GM15510 (cell line): ENCODE data around the gene CARD11.

Experiments
- POLR2A ChIP-seq: IDR thresholded peaks from 3 replicates; pipeline ENCODE4 v1.6.1; 2011; ENCODE audit warnings: borderline replicate concordance; ENCODE audit not compliant: insufficient read length; ENCODE audit errors: extremely low read depth

The CARD11 gene

DNA sequence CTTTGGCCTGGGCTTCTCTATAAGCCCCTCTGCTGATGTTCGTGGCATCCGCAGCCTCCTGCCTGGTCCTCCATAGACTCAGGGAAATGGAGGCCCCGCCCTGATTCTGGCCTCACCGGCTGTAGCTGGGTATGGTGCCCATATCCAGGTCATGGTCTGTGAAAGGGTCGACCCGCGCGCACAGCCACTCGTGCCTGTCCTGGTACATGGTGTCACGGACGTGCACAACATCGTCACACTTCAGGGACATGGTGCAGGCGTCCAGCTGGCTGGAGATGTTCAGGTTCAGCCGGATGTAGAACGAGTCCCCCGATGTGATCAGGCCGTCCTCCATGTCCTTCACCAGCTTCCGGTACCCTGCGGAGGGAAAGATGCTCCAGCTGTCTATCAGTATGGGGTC, 124.4 kb downstream of the CARD11 start:
- TF ChIP-seq POLR2A, result no peak

DNA sequence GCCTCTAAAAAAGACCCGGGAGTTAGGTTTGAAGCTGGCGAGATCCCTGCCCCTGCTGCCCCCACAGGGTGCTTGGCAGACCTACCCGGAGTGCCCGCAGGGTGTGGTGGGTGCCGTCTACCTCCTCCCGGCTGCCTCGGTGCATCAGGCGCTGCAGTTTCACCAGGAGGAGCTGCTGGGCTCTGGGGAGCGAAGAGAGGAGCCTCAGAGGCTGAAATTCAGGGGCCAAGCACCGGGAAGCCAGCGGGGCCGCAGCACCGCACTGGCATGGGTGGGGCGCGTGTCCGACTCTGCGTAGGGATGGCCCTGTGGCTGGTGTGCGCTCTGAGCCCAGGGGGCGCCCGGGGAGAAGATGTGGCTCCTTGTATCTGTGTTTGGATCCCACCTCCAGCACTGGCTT, 125.3 kb downstream of the CARD11 start:
- no peak for TF ChIP-seq POLR2A

DNA sequence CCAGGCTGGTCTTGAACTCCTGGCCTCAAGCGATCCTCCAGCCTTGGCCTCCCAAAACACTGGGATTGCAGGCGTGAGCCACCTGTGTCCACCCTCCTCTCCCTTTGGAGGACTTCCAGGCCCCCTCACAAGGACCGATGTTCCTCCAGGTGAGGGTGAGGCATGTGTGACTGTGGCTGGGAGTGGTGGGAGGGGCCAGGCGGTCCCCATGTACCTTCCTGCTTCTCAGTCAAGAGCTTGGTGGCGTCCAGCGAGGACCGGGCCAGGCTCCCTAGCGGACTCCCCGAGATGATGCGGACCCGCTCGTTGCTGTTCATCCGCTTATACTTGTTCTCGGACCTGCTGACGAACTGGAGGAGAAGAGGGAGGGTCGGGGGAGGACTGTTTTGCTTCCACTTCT, 128.6 kb downstream of the CARD11 start:
- TF ChIP-seq POLR2A, result no peak

DNA sequence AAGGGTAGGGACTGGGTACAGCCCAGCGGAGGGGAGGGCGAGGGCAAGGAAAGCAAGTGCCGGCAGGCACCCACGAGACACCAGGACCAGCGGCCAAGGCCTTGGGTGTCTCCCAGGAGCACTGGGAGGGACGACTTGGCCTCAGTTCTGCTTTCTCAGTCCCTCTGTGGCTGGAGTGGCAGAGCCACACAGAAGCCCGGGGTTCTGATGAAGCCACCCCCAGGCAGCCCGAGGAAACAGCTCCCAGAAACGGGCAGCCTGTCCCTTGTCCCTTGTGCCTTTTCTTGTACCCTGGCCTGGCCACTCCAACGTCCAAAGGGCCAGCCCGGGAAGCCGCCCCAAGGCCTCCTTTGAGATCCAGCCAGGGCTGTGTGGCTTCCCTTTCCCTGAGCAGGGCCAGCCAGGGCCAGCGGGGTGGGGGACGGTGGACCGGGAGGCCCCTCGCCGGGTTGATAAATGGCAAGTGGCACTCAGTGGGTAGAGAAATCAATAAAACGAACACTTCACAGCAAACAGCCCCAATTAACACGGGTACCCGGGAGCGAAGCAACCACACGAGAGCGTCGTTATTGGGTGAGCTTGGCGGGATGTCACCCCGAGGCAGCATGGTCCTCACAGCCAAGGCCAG, 129.8 kb downstream of the CARD11 start:
- no peak for TF ChIP-seq POLR2A

DNA sequence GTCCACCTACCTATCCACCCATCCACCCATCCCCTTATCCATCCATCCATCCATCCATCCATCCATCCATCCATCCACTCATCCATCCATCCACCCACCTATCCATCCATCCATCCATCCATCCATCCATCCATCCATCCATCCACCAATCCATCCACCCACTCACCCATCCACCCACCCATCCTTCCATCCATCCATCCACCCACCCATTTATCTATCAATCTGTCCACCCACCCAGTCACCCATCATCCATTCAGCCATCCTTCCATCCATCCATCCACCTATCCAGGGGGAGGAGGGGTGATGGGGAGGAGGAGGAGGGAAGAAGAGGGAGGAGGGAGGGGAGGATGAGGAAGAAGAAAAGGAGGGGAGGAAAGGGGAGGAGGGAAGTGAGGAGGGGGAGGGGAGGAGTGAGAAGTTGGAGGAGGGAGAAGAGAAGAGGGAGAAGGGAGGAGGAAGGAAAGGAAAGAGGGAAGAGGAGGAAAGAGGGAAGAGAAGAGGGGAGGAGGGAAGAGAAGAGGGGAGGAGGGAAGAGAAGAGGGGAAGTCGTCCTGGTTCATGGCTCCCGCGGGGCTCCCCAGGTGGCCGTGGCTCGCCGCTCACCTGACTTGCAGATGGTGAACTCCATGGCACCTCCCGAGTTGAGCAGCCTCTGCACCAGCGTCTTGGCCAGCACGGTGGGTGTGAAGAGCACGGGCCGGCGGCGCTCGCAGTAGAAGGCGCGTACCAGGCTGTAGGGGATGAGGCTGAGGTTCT, 130.8 kb downstream of the CARD11 start:
- no peak for TF ChIP-seq POLR2A

DNA sequence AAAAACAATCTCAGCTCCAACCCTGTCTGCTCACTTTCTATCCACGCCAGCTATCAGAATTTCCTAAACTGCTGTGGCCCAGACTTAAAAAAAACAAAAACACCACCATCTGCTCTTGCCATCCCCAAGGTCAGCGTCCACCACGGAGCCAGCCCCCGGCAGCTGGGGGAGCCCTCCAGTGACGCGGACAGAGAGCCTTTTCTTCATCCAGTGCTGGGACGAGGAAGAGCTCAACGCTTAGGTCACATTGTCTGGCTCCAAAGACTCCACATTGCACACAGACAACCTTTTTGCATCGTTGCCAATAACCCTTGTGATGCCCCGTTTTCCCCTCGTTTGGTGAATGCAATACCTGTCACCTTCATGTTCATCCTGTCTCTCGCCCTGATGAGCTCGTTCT, 132.2 kb downstream of the CARD11 start:
- TF ChIP-seq POLR2A, result no peak

DNA sequence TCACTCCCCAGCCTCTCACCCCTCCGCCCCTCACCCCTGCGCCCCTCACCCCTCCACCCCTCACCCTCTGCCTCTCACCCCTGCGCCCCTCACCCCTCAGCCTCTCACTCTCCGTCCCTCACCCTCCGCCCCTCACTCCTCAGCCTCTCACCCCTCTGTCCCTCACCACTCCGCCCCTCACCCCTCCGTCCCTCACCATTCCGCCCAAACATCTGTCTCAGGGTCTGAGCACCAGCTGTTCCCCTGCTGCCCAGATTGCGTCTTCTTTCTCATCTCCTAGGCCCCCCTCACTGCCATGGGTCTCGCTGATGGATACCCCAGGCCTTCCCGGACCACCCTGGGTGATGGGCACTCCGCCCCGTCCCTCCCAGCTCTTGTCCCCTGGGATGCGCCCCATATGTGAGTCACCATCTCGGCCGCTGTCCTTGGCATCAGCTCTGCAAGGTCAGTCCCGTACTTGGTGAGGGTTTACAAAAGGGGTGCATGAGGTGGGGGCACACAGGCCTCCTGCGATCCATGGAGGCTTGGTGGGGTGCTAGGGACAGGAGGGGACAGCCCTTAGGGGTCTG, 134.1 kb downstream of the CARD11 start:
- TF ChIP-seq POLR2A, result no peak

DNA sequence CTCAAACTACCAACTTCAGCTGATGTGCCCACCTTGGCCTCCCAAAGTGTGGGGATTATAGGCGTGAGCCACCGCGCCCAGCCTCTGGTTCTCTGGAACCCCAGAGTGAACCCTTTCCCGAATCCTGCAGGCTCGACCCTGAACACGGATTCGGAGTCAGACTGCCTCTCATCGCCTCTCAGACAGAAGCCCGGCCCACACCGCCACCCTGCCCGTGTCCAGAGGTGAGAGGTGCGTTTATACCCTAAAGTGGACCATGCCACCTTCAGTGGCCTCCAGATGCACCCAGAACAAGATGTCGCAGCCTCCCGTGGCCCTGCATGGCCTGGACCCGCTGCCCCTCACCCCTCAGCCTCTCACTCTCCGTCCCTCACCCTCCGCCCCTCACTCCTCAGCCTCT, 134.6 kb downstream of the CARD11 start:
- no peak for TF ChIP-seq POLR2A

DNA sequence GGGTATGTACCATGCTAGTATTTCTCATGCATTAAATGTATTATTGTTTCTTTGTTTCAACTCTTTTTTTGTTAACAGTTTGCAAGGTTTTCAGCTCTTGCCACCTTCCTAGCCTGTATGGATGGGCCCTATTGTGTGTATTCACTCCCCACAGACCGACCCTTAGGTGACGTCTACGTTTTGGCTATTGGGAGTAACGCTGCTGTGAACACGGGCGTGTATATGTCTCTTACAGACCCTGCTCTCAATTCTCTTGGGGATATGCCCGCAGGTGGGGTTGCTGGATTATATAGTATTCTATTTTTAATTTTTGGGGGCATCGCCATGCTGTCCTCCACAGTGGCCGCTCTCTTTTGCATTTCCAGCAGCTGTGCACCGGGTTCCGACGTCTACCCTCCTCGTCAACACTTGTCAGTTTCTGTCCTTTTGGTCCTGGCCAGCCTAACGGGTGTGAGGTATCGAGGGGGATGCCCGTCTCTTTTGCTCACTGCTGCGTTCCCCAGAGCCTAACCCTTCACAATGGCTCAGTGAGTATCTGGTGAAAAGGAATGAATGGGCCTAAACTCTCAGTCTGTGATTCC, 135.5 kb downstream of the CARD11 start:
- no peak for TF ChIP-seq POLR2A

DNA sequence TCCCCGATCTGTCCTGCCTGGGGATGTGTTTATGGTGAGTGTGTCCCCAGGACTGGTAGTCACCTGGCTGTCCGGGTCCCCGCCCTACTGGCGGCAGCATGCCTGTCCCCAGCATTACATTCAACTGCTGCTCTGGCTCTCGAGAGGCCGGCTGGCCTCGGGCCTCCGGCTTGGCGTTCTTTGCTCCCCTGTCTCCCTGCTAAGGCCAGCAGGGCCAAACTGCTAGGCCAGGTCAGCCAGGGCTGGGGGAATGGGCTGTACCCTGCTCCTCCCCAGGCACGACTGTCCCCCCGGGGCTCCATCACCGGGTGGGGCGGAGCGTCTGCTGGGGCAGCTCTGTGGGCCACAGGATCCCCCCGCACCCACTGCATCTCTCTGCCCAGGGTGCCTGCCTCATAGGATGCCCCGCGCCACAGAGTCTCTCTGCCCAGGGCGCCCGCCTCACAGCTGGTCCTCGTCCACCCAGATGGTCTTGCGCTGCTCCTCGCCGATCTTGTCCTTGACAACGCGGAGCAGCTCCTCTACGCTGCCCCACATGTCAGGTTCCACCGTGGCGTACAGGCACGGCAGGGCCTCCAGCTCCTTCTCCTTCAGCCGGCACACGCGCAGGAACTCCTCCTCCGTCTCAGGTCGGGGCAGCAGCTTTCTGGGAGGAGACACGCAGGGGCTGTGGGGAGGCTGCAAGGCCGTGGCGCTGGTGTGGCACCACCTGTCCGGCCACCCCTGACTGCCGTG, 137.3 kb downstream of the CARD11 start:
- TF ChIP-seq POLR2A, result no peak

DNA sequence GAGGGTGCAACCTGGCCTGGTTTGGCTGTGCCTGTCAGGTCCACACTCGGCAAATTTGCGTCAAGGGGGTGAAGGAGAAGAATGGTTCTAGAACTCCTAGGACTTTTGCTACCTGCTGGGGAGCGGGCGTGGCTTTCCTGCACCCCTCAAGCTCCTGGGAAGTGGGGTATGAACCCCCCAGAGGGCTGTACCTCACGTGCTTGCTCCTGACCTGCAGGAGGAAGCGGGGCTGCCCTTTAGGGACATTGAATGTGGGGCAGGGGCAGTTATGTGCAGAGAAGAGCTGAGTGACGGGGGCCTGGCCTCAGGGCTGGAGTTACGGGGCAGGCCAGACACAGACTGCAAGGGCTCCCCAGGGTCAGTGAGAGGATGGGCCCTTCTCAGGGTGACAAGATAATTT, 138.2 kb downstream of the CARD11 start:
- TF ChIP-seq POLR2A, result no peak

DNA sequence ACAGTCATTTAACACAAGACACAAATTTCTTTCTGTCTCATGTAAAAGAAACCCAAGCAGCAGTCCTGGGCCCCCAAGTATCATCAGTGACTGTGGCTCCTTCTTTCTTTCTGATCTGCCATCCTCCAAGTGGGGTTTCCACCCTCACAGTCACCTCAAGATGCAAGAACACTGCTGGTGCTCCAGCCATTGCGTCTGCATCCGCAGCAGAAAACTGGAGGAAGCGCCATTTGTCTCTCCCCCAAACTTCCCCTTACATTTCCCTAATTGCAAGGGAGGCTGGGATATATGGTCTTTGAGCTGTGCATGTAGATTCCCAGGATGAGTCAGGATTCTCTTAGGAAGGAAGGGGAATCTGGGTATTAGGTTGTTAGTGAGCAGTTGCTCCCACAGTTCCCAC, 138.6 kb downstream of the CARD11 start:
- TF ChIP-seq POLR2A, result no peak

DNA sequence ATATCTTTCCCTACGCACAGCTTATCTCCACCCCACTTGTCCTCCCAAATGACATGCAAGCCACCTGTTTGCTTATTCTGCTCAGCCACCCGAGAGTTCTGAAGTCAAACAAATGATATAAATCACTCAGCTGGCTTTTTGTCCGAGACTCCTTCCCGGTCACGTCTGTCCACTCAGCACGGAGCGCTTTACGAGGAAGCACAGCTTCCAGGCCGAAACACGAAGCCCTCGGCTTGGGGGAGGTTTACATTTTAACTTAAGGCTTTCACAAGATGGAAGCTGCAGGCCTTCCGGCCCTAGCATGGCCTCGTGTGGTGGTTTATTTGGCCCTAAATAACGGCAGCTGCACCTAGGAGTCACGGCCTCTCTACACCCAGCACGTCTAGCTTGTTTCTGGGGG, 139.5 kb downstream of the CARD11 start:
- TF ChIP-seq POLR2A, result no peak

DNA sequence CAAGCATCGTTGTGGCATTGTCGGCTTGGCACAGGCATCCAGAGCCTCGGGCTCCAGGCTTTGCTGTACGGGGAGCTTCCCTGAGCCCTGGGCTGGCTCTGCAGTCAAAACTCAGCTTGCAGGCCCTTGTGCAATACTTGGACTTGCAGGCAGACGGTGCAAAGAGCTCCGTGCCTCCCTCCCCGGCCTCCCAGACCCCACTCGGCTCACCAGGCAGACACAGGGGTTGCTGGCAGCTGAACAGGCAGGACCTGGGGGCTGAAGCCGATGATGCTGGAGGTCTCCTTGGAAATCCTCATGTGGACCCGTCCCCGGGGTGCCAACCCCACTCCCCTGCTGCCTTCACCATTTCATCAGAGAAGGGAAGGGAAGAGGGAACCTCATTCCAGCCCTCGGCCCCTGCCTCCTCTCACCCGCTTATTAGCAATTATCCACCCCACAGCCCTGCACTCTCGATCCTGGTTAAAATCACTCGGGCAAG, 139.9 kb downstream of the CARD11 start:
- TF ChIP-seq POLR2A, result no peak

DNA sequence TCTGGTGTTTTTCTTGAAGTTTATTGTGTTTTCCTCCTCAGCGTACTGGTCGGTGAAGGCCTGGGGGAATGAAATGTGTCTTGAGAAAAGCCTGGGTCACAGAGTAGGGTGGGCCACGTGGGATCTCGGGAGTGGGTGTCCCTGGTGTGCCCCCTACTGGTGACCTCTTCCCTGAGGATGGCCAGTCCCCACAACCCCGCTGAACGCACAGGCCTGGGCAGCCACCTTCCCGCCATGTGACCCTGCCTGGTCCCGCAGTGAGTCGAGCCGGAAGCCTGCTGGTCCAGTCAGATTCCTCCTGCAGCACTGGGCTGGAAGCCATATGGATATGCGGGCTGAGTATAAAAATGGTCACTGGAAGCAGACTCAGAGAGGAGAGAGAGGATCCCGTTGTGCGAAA, 146.6 kb downstream of the CARD11 start:
- TF ChIP-seq POLR2A, result no peak
